Measurements from ENCODE around the gene BOD1.

The BOD1 gene

DNA sequence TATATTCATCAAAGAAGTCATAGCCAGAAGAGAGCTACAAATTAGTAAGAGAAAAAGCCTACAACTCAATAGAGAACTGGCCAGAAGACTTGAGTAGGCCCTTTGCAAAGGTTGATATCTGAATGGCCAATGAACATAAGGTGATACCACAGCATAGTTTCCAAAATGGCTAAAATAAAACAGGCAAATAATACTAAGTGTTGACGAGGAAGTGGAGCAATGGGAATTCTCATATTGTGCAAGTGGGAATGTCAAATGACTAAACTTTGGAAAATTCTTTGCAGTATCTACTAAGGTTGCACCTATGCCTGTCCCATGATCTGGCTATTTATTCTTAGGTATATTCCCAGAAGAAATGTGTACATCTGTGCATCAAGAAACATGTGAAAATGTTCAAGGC is 48.3 kb downstream of the BOD1 start:
- TF ChIP-seq, protein P1, sequence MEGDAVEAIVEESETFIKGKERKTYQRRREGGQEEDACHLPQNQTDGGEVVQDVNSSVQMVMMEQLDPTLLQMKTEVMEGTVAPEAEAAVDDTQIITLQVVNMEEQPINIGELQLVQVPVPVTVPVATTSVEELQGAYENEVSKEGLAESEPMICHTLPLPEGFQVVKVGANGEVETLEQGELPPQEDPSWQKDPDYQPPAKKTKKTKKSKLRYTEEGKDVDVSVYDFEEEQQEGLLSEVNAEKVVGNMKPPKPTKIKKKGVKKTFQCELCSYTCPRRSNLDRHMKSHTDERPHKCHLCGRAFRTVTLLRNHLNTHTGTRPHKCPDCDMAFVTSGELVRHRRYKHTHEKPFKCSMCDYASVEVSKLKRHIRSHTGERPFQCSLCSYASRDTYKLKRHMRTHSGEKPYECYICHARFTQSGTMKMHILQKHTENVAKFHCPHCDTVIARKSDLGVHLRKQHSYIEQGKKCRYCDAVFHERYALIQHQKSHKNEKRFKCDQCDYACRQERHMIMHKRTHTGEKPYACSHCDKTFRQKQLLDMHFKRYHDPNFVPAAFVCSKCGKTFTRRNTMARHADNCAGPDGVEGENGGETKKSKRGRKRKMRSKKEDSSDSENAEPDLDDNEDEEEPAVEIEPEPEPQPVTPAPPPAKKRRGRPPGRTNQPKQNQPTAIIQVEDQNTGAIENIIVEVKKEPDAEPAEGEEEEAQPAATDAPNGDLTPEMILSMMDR (conservative IDR thresholded peaks at IDR 0.05), result no peak
- no peak for TF ChIP-seq ZFX (IDR thresholded peaks at IDR 0.05)
- H3K27ac ChIP-seq, result no peak overlapping the region

DNA sequence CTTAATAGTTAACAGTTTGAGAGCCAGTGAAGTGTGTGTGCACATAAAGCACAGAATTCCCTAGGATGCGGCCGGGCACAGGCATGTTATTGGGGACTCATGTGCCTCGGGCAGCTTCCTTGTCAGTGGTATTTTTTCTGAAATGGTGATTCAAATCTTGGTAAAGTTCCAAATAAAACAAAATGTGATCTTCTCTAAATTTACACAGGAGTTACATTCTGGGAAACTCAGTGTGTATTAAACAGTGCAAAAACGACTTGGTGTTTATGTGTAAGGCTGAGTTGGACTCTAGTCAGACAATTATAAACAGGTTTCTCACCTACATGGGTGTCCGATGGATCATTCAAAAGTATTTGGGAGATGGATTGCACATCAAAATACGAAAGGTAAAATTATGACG is 48.9 kb downstream of the BOD1 start:
- TF ChIP-seq ZFX (IDR thresholded peaks at IDR 0.05), result no peak
- TF ChIP-seq, protein P1 (conservative IDR thresholded peaks at IDR 0.05), result no peak
- H3K27ac ChIP-seq, result peak overlapping the region; percentile 25; the same call in 1 of the 2 replicates

DNA sequence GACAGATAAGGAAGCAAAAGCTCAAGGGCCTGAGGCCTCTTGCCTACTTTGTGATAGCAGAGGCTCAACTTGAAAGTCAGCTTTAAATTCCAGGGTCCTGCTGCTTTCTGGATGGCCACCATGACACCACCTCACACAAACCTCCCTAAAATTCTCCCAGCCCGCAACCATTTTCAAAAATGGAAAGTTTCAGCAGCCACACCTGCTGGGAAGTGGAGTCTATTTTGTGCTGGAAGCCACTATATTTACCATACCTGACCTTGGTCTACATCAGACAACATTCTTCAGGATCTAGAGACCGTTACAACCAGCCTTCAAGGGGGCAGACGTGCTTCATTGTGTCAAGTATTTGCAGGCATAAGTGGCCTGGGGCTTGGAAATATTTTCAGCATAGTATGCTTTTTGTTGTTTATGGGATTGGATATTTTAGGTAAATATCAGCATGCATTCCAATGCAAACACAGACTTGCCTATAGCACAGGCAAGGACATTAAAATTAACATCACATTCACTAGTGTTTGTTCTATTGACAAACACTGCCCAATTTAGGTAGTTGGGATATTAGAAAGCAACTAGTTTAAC is 50.9 kb downstream of the BOD1 start:
- no peak for TF ChIP-seq ZFX (IDR thresholded peaks at IDR 0.05)
- H3K27ac ChIP-seq, result no peak overlapping the region

DNA sequence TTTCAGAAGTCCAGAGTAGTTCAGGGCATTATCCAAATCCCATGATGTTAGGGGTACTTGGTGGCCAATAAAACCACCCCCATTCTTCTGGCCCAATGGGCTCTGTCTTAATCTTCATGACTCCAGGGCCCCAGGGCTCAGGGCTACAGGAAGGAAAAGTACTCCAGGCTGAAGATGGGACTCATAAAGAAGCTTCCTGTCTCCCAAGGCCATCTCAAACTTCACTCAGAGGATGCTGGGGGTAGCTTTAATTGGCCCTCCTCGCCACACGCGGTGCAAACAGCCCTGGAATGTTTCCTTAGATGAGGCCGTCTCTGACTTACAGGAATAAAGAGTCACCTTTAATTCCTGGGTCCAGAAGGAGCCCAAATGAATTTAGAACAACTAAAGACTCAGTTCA is 52.3 kb downstream of the BOD1 start:
- TF ChIP-seq ZFX (IDR thresholded peaks at IDR 0.05), result no peak

DNA sequence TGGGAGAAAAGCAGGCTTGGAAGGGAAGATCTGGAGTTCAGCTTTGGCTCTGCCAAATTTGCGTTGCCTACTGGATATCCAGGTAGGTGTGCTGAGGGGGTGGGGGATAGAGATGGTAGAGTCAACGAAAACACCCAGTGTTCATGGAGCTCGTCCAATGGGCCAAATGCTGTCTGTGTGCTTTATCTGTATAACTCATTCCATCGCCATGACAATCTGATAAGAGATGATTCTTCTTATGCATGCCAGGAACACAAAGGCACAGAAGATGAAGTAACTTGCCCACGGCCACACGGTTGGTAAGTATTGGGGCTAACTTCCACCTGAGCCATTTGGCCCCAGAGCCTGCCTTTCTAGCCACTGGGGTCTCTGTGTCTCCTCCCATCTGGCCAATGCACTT is 53.2 kb downstream of the BOD1 start:
- TF ChIP-seq, protein P1 (conservative IDR thresholded peaks at IDR 0.05), result no peak
- no peak for TF ChIP-seq ZFX (IDR thresholded peaks at IDR 0.05)
- H3K27ac ChIP-seq, result no peak overlapping the region

More for the DNA sequence above, 52.3 kb downstream of the BOD1 start:
- no peak overlapping the region for H3K27ac ChIP-seq

DNA sequence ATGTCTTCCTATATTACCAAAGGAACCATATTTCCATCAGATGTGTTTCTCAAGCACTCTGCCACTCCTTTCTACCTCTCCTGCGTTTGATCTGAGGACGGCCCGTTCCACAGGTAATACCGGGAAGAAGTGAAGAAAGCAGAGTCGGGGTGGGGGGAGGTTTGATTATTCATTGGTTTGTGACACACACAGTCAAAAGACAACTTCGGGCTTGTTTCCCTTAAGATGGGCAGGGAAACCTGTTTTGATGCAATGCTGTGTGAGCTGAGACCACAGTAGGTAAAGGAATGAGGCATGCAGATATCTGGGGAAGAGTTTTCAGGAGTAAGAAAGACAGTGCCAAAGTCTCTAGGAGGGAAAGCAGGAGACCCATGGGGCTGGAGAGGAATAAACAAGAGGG is 54.0 kb downstream of the BOD1 start:
- no peak for TF ChIP-seq ZFX (IDR thresholded peaks at IDR 0.05)
- TF ChIP-seq, protein P1 (conservative IDR thresholded peaks at IDR 0.05), result no peak
- H3K27ac ChIP-seq, result no peak overlapping the region

Measured in C4-2B (cell line).